Measurements from ENCODE around the gene TINAGL1. TPM values are rescaled to one million over a fixed set of nuclear protein-coding genes. Genes with fewer than 3 reads are reported as not detected.
A peak's percentile ranks its signal among the peaks of the same experiment; 100 is the strongest.

The TINAGL1 gene
- total and polyA plus RNA-seq, 10 of the 15 experiments (the other 5 are each of a cell fraction or from before 2014, with no cell fraction given): 0.20 to 0.49 (median 0.23) TPM; not detected in 7

- TF ChIP-seq, protein P1, sequence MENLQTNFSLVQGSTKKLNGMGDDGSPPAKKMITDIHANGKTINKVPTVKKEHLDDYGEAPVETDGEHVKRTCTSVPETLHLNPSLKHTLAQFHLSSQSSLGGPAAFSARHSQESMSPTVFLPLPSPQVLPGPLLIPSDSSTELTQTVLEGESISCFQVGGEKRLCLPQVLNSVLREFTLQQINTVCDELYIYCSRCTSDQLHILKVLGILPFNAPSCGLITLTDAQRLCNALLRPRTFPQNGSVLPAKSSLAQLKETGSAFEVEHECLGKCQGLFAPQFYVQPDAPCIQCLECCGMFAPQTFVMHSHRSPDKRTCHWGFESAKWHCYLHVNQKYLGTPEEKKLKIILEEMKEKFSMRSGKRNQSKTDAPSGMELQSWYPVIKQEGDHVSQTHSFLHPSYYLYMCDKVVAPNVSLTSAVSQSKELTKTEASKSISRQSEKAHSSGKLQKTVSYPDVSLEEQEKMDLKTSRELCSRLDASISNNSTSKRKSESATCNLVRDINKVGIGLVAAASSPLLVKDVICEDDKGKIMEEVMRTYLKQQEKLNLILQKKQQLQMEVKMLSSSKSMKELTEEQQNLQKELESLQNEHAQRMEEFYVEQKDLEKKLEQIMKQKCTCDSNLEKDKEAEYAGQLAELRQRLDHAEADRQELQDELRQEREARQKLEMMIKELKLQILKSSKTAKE (IDR thresholded peaks at IDR 0.05; ENCODE audit: low read depth, poor library complexity, severe bottlenecking): peak; percentile 50
- TF ChIP-seq TBL1XR1 (IDR thresholded peaks at IDR 0.05; ENCODE audit: low read depth, low read length) (no peak), IRF4 (IDR thresholded peaks at IDR 0.05; ENCODE audit: low read depth, low read length) (peak; percentile 80; the same call in 1 of the 2 replicates), SIN3A (IDR thresholded peaks at IDR 0.05; ENCODE audit: low read depth, low read length) (no peak), BMI1 (IDR thresholded peaks at IDR 0.05; ENCODE audit: borderline replicate concordance) (peak; percentile 37; the same call in 1 of the 2 replicates), MEF2A (IDR thresholded peaks at IDR 0.05; ENCODE audit: insufficient read depth, low read depth, low read length) (peak; percentile 91), ZNF687 (IDR thresholded peaks at IDR 0.05) (peak; percentile 79; the same call in 1 of the 2 replicates), KDM1A (IDR thresholded peaks at IDR 0.05; ENCODE audit: borderline replicate concordance) (no peak), ZBTB40 (IDR thresholded peaks at IDR 0.05; ENCODE audit: borderline replicate concordance) (0 out of 2 replicates have a peak, but pooled peaks have one; percentile 21), SUPT20H (IDR thresholded peaks at IDR 0.05; ENCODE audit: borderline replicate concordance, control insufficient read depth, low read depth, low read length) (no peak), POLR2A (IDR thresholded peaks at IDR 0.05; ENCODE audit: low read depth, low read length) (no peak; the same call in 1 of the 2 replicates), NR2F1 (conservative IDR thresholded peaks at IDR 0.05) (peak; percentile 95), SRF (IDR thresholded peaks at IDR 0.05; ENCODE audit: low read depth in 2 of 2, low read length in 2 of 2) (no peak), POLR2AphosphoS5 (IDR thresholded peaks at IDR 0.05; ENCODE audit: low read length) (no peak), NR2C1 (IDR thresholded peaks at IDR 0.05) (peak; percentile 82), STAT3 (IDR thresholded peaks at IDR 0.05; ENCODE audit: low read depth, low read length) (no peak), ZZZ3 (IDR thresholded peaks at IDR 0.05; ENCODE audit: control insufficient read depth, insufficient read length, low read depth) (no peak), ZNF217 (IDR thresholded peaks at IDR 0.05) (peak; percentile 67; the same call in 1 of the 2 replicates), NFYB (IDR thresholded peaks at IDR 0.05; ENCODE audit: insufficient read depth, low read depth, low read length) (no peak), IKZF1 (conservative IDR thresholded peaks at IDR 0.05) (0 out of 2 replicates have a peak, but pooled peaks have one; percentile 25)
Observed at GRCh38 chr1:31549809-31550620, 26.3 kb upstream of the TINAGL1 start (continued).

All from GM12878 (cell line).